HepG2 (cell line): Measurements from ENCODE around the gene RBP7. TPM values are rescaled to one million over a fixed set of nuclear protein-coding genes. Genes with fewer than 3 reads are reported as not detected.

Experiments used
- ATAC-seq: fragments of 200-7000 bp; cut with Tn5 transposase; 3 replicates; pipeline ENCODE4 v1.9.1; 2020; ENCODE audit warnings: mild to moderate bottlenecking, moderate library complexity
- BruUV-seq: library from RNA; stranded (reverse); fragments of 400-500 nt; replicated peaks from 2 replicates; lab custom pipeline; 2021; lab: Mats Ljungman, UMichigan
- CTCF ChIA-PET: fragments of 300-600 bp; formaldehyde crosslinking; extraction: SDS; loops from one replicate; lab custom pipeline; 2021; ENCODE audit warnings: low total read pairs, inconsistent platforms, low intra/inter-chr PET ratio; lab: Yijun Ruan, JAX
- POLR2A ChIA-PET: fragments of 350-600 bp; sonication (Branson Sonifier 250); formaldehyde crosslinking; loops from one replicate; lab custom pipeline; 2020; ENCODE audit warnings: antibody characterized with exemption, inconsistent platforms; lab: Yijun Ruan, JAX
- DNase-seq: peaks from one replicate; pipeline ENCODE4 v3.0.0-alpha.2; 2015; ENCODE audit warnings: low spot score
- FAIRE-seq: peaks from 3 replicates; lab custom pipeline; 2011; peaks lifted over from hg19 to GRCh38; lab: Jason Lieb, UNC
- H2AFZ ChIP-seq: one replicate; pipeline ENCODE4 v1.6.1; 2011; ENCODE audit warnings: low read length, inconsistent platforms
- H3K27ac ChIP-seq: fragments of 300-600 bp; 3 replicates; pipeline ENCODE4 v1.8.0; 2011; ENCODE audit warnings: mixed run types, mild to moderate bottlenecking, mixed read lengths, low read length, inconsistent platforms; ENCODE audit not compliant: insufficient read depth; ENCODE audit errors: extremely low read length
- H3K27me3 ChIP-seq, 2 experiments: fragments of 200-600 bp in 1 of 2; 2 replicates in 1 of 2; 3 replicates in 1 of 2; pipeline versions ENCODE4 v1.6.0 to v1.8.0; 2011; ENCODE audit warnings: low read length in 2 of 2, mild to moderate bottlenecking in 2 of 2, moderate library complexity in 2 of 2, inconsistent platforms in 1 of 2; ENCODE audit not compliant: insufficient read depth in 2 of 2, control insufficient read depth in 1 of 2
- H3K36me3 ChIP-seq, 2 experiments: fragments of 200-600 bp in 1 of 2; replicated peaks in 1 of 2; 2 replicates in 1 of 2; 3 replicates in 1 of 2; pipeline versions ENCODE4 v1.5.1 to v1.8.0; 2011; ENCODE audit warnings: low read length in 2 of 2, inconsistent platforms in 1 of 2; ENCODE audit not compliant: insufficient read depth in 2 of 2, control insufficient read depth in 1 of 2
- H3K4me1 ChIP-seq: 2 replicates; pipeline ENCODE4 v1.5.1; 2012; ENCODE audit warnings: low read length, inconsistent platforms; ENCODE audit not compliant: insufficient read depth
- H3K4me2 ChIP-seq: 2 replicates; pipeline ENCODE4 v1.6.0; 2011; ENCODE audit warnings: low read depth, low read length, inconsistent platforms
- H3K4me3 ChIP-seq, 3 experiments: fragments of 200-600 bp in 1 of 3; sonication (generic), shearing (Covaris generic) in 1 of 3; replicated peaks in 1 of 3; 2 replicates each; pipeline ENCODE4 v1.5.1; 2011 to 2016; ENCODE audit warnings: low read length in 3 of 3, inconsistent platforms in 2 of 3, low read depth in 2 of 3, mild to moderate bottlenecking in 2 of 3, control low read depth in 1 of 3, mixed read lengths in 1 of 3; ENCODE audit not compliant: insufficient read depth in 1 of 3
- H3K79me2 ChIP-seq: one replicate; pipeline ENCODE4 v1.6.1; 2011; ENCODE audit warnings: low read length, inconsistent platforms; ENCODE audit not compliant: insufficient read depth
- H3K9ac ChIP-seq: 2 replicates; pipeline ENCODE4 v1.6.0; 2011; ENCODE audit warnings: mild to moderate bottlenecking, low read depth, low read length, inconsistent platforms; ENCODE audit not compliant: insufficient read depth
- H3K9me3 ChIP-seq: 2 replicates; pipeline ENCODE4 v1.5.1; 2012; ENCODE audit warnings: mild to moderate bottlenecking, low read length
- H4K20me1 ChIP-seq: 2 replicates; pipeline ENCODE4 v1.6.0; 2011; ENCODE audit warnings: inconsistent platforms, mild to moderate bottlenecking, low read length, moderate library complexity; ENCODE audit not compliant: insufficient read depth
- ATM ChIP-seq: fragments of 450-650 bp; IDR thresholded peaks from 2 replicates; pipeline ENCODE4 v1.7.1; 2017; ENCODE audit warnings: mild to moderate bottlenecking, borderline replicate concordance
- FOXK2 ChIP-seq: fragments of 450-650 bp; IDR thresholded peaks from 2 replicates; pipeline ENCODE4 v1.6.1; 2016
- GFI1 ChIP-seq: sonication (generic); formaldehyde crosslinking; IDR thresholded peaks from 2 replicates; pipeline ENCODE4 v1.5.0; 2020; ENCODE audit warnings: missing genetic modification reagents, mild to moderate bottlenecking, borderline replicate concordance
- KLF16 ChIP-seq, 2 experiments: sonication (generic) in 1 of 2; formaldehyde crosslinking in 1 of 2; IDR thresholded peaks; 2 replicates each; pipeline versions ENCODE4 v1.6.1 to v1.8.0; 2016 to 2023; ENCODE audit warnings: missing genetic modification reagents in 2 of 2, missing compliant biosample characterization in 1 of 2
- MAF1 ChIP-seq: sonication (generic); formaldehyde crosslinking; IDR thresholded peaks from 2 replicates; pipeline ENCODE4 v1.5.0; 2020; ENCODE audit warnings: missing genetic modification reagents, borderline replicate concordance
- MED8 ChIP-seq: sonication (generic); formaldehyde crosslinking; IDR thresholded peaks from 2 replicates; pipeline ENCODE4 v1.8.1; 2023; ENCODE audit warnings: mild to moderate bottlenecking, missing genetic modification reagents; ENCODE audit not compliant: insufficient replicate concordance
- NR2F1 ChIP-seq, 2 experiments: fragments of 450-650 bp in 1 of 2; formaldehyde crosslinking in 1 of 2; IDR thresholded peaks; 2 replicates each; pipeline versions ENCODE4 v1.5.0 to v1.6.1; 2016 to 2020; ENCODE audit warnings: mild to moderate bottlenecking in 1 of 2, missing compliant biosample characterization in 1 of 2, missing genetic modification reagents in 1 of 2, moderate library complexity in 1 of 2
- PAWR ChIP-seq: sonication (generic); formaldehyde crosslinking; IDR thresholded peaks from 2 replicates; pipeline ENCODE4 v1.4.0; 2020; ENCODE audit warnings: missing genetic modification reagents, mild to moderate bottlenecking, borderline replicate concordance
- POGZ ChIP-seq: sonication (generic); formaldehyde crosslinking; IDR thresholded peaks from 2 replicates; pipeline ENCODE4 v1.4.0; 2020; ENCODE audit warnings: mild to moderate bottlenecking, missing genetic modification reagents
- ZNF260 ChIP-seq: sonication (generic); formaldehyde crosslinking; IDR thresholded peaks from 2 replicates; pipeline ENCODE4 v1.4.0; 2020; ENCODE audit warnings: missing genetic modification reagents, low read depth, mild to moderate bottlenecking, borderline replicate concordance
- ZNF337 ChIP-seq: sonication (generic); formaldehyde crosslinking; IDR thresholded peaks from 2 replicates; pipeline ENCODE4 v1.5.1; 2020; ENCODE audit warnings: missing genetic modification reagents, low read depth, mild to moderate bottlenecking, borderline replicate concordance
- ZNF776 ChIP-seq: sonication (generic); formaldehyde crosslinking; IDR thresholded peaks from 2 replicates; pipeline ENCODE4 v1.4.0; 2020; ENCODE audit warnings: mild to moderate bottlenecking, missing genetic modification reagents
- ZSCAN31 ChIP-seq: sonication (generic); formaldehyde crosslinking; IDR thresholded peaks from 2 replicates; pipeline ENCODE4 v1.5.0; 2020; ENCODE audit warnings: low read depth, mild to moderate bottlenecking, missing genetic modification reagents
- ZSCAN9 ChIP-seq: IDR thresholded peaks from 2 replicates; pipeline ENCODE4 v1.6.1; 2016; ENCODE audit warnings: borderline replicate concordance
- WGBS: methylation state at CpG from one replicate; pipeline ENCODE4 v1.1.6; 2017; ENCODE audit warnings: low lambda C conversion rate; 5-methylcytosine and 5-hydroxymethylcytosine counted together
- in situ Hi-C: cut with HindIII; loops from 2 replicates; pipeline ENCODE4 v1.10.0; 2017; ENCODE audit warnings: low pct_unique_long_range_greater_than_20kb; ENCODE audit not compliant: extremely low pct_ligation_motif_present
- intact Hi-C: fragments of 100-400 bp; cut with micrococcal nuclease; formaldehyde crosslinking; loops from one replicate; pipeline ENCODE4 v1.10.0; 2022; ENCODE audit not compliant: unreplicated experiment
- polyA plus RNA-seq, 8 experiments: library from polyadenylated mRNA; depleted of rRNA in 3 of 8; stranded (reverse) in 7 of 8; unstranded in 1 of 8; fragments of >200 nt; fragmentation: Illumina TruSeq in 4 of 8; extraction: Trizol in 4 of 8; gene quantifications; 2 replicates each; pipeline versions ENCODE4 v1.2.1 to v1.2.3, GENCODE V29; 2011 to 2016; ENCODE audit warnings: low read depth in 4 of 8, missing spikeins in 1 of 8, mixed read lengths in 1 of 8; ENCODE audit not compliant: insufficient read depth in 1 of 8
- total RNA-seq, 5 experiments: library from RNA; depleted of rRNA; stranded (reverse); fragments of >200 nt; fragmentation: Illumina TruSeq; extraction: Trizol; gene quantifications; 2 replicates each; pipeline ENCODE4 v1.2.3, GENCODE V29; 2016; ENCODE audit warnings: low read depth in 1 of 5
- TF ChIP-seq, protein P1 (sequence below): sonication (generic); formaldehyde crosslinking; IDR thresholded peaks from 2 replicates; pipeline ENCODE4 v1.4.0; 2020; ENCODE audit warnings: missing genetic modification reagents, low read depth, mild to moderate bottlenecking, borderline replicate concordance
- TF ChIP-seq, protein P2 (sequence below): sonication (generic); formaldehyde crosslinking; IDR thresholded peaks from 2 replicates; pipeline ENCODE4 v1.4.0; 2020; ENCODE audit warnings: missing genetic modification reagents
- TF ChIP-seq, protein P3 (sequence below): sonication (generic); formaldehyde crosslinking; IDR thresholded peaks from 2 replicates; pipeline ENCODE4 v1.4.0; 2020; ENCODE audit warnings: missing genetic modification reagents

The RBP7 gene
- total and polyA plus RNA-seq, 2 of the 13 experiments (the other 11 are each of a cell fraction or from before 2014, with no cell fraction given), result 1.6 to 2.0 TPM

DNA sequence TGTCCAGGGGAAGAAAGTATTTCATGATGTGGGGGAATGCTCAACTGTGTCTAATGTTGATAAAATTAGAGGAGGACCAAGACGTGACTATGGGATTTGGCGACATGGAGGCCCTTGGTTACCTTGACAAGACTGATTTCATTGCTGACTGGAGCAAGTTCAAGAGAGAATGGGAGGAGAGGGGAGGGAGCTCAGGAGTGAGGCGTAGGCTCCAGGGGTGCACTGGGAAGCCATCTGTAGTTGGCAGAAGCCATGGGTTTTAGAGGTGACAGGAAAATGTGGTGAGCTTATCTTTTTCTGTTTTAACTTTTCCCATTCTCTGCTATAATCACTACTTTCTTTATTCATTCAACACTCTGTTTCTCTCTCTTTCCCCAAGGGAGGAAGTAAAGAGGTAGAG lies 51.6 kb downstream of the RBP7 start:
- ChIA-PET CTCF (no interaction called here), POLR2A (no interaction called here)
- no peaks in the 10 kb centered on the region; the same call in 1 of the 2 replicates for H4K20me1 ChIP-seq
- DNase-seq, result no peak
- in situ Hi-C loops, result no loop called here
- no peak for ATAC-seq
- BruUV-seq, result no TSS peak
- peaks cover 24% of the 10 kb centered on the region for H3K4me1 ChIP-seq
- no peak overlapping the region for H3K4me2 ChIP-seq
- H3K4me3 ChIP-seq, result no peak overlapping the region
- intact Hi-C loops, result no loop called here
- no peak overlapping the region for H3K9ac ChIP-seq
- FAIRE-seq, result no peak
- no peak overlapping the region for H2AFZ ChIP-seq
- H3K9me3 ChIP-seq, result no peaks in the 10 kb centered on the region
- H3K27me3 ChIP-seq, result no peaks in the 10 kb centered on the region
- H3K79me2 ChIP-seq, result peaks cover 67% of the 10 kb centered on the region
- TF ChIP-seq ZNF337 (CRISPR knock-in tag) (no peak), POGZ (CRISPR knock-in tag) (no peak), GFI1 (CRISPR knock-in tag) (no peak), FOXK2 (no peak), ZNF260 (CRISPR knock-in tag) (no peak), ATM (no peak), ZSCAN9 (CRISPR knock-in tag) (no peak), KLF16 (CRISPR knock-in tag; IDR thresholded peaks at IDR 0.05) (no peak), ZNF776 (no peak), MED8 (CRISPR knock-in tag) (no peak), PAWR (CRISPR knock-in tag) (no peak), ZSCAN31 (no peak), NR2F1 (CRISPR knock-in tag; IDR thresholded peaks at IDR 0.05) (no peak), MAF1 (CRISPR knock-in tag) (no peak)
- TF ChIP-seq, protein P1, sequence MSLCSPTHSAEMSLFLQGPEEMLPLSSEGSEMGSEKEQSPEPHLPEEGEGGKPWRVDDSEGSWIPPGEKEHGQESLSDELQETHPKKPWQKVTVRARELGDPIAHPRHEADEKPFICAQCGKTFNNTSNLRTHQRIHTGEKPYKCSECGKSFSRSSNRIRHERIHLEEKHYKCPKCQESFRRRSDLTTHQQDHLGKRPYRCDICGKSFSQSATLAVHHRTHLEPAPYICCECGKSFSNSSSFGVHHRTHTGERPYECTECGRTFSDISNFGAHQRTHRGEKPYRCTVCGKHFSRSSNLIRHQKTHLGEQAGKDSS, result no peak
- TF ChIP-seq, protein P2, sequence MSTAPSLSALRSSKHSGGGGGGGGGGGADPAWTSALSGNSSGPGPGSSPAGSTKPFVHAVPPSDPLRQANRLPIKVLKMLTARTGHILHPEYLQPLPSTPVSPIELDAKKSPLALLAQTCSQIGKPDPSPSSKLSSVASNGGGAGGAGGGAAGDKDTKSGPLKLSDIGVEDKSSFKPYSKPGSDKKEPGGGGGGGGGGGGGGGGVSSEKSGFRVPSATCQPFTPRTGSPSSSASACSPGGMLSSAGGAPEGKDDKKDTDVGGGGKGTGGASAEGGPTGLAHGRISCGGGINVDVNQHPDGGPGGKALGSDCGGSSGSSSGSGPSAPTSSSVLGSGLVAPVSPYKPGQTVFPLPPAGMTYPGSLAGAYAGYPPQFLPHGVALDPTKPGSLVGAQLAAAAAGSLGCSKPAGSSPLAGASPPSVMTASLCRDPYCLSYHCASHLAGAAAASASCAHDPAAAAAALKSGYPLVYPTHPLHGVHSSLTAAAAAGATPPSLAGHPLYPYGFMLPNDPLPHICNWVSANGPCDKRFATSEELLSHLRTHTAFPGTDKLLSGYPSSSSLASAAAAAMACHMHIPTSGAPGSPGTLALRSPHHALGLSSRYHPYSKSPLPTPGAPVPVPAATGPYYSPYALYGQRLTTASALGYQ (CRISPR knock-in tag), result no peak
- TF ChIP-seq, protein P3, sequence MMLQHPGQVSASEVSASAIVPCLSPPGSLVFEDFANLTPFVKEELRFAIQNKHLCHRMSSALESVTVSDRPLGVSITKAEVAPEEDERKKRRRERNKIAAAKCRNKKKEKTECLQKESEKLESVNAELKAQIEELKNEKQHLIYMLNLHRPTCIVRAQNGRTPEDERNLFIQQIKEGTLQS (CRISPR knock-in tag), result no peak
- peaks cover 7 to 26% of the 10 kb centered on the region in 2 experiments; a peak in 3 of 5 replicates for H3K36me3 ChIP-seq
- no peak overlapping the region for H3K27ac ChIP-seq
- WGBS, result 98% methylated on average over 3 of the region's 3 CpGs
